Liver (tissue), 9 donors: Measurements from ENCODE around the gene KRTAP1-4. TPM values are rescaled to one million over a fixed set of nuclear protein-coding genes. Genes with fewer than 3 reads are reported as not detected.
"Not testable (repeated sequence)": the region's sequence is repeated elsewhere in the genome, so short reads cannot be mapped to it uniquely, and the experiment has no call there.

Experiments
- DNase-seq: peaks from one replicate; pipeline ENCODE4 v3.0.0-alpha.2; 2017; ENCODE audit warnings: low spot score
- H3K27ac ChIP-seq, 2 donors: one replicate each; pipeline ENCODE4 v1.7.0; 2013; ENCODE audit warnings: inconsistent platforms in 2 of 2, low read length in 2 of 2, control low read depth in 1 of 2, low read depth in 1 of 2, mild to moderate bottlenecking in 1 of 2
- H3K27me3 ChIP-seq, 4 donors: one replicate each; pipeline versions ENCODE4 v1.6.1 to v1.7.0; 2013; ENCODE audit warnings: low read length in 3 of 4, inconsistent platforms in 1 of 4, mild to moderate bottlenecking in 1 of 4, moderate library complexity in 1 of 4; ENCODE audit not compliant: control insufficient read depth in 4 of 4, insufficient read depth in 4 of 4
- H3K36me3 ChIP-seq, 4 donors: one replicate each; pipeline versions ENCODE4 v1.6.1 to v1.7.0; 2013; ENCODE audit warnings: low read length in 3 of 4, mild to moderate bottlenecking in 3 of 4, low read depth in 1 of 4, moderate library complexity in 1 of 4; ENCODE audit not compliant: control insufficient read depth in 4 of 4, insufficient read depth in 3 of 4
- H3K4me1 ChIP-seq, 4 donors: one replicate each; pipeline versions ENCODE4 v1.6.1 to v1.7.0; 2013; ENCODE audit warnings: low read length in 3 of 4, mild to moderate bottlenecking in 3 of 4, moderate library complexity in 1 of 4; ENCODE audit not compliant: control insufficient read depth in 4 of 4, insufficient read depth in 4 of 4
- H3K4me3 ChIP-seq, 3 donors: one replicate each; pipeline versions ENCODE4 v1.6.1 to v1.7.0; 2013; ENCODE audit warnings: low read length in 3 of 3, control low read depth in 1 of 3, low read depth in 1 of 3, mild to moderate bottlenecking in 1 of 3
- H3K9ac ChIP-seq, 2 donors: one replicate each; pipeline ENCODE4 v1.7.0; 2013; ENCODE audit warnings: low read length in 2 of 2, mild to moderate bottlenecking in 2 of 2, moderate library complexity in 2 of 2, control low read depth in 1 of 2, low read depth in 1 of 2
- H3K9me3 ChIP-seq, 4 donors: one replicate each; pipeline versions ENCODE4 v1.6.1 to v1.7.0; 2013; ENCODE audit warnings: low read length in 3 of 4; ENCODE audit not compliant: control insufficient read depth in 4 of 4
- FOXA2 ChIP-seq: IDR thresholded peaks from 2 replicates; pipeline ENCODE4 v1.6.1; 2016; ENCODE audit warnings: antibody characterized with exemption
- GABPA ChIP-seq, 2 donors: IDR thresholded peaks in 1 of 2; conservative IDR thresholded peaks in 1 of 2; 2 replicates each; pipeline ENCODE4 v1.6.1; 2016; ENCODE audit warnings: antibody characterized with exemption in 2 of 2, mild to moderate bottlenecking in 1 of 2, moderate library complexity in 1 of 2
- HNF4A ChIP-seq, 2 donors: conservative IDR thresholded peaks; 2 replicates each; pipeline ENCODE4 v1.6.1; 2016; ENCODE audit warnings: antibody characterized with exemption in 2 of 2, mild to moderate bottlenecking in 2 of 2
- HNF4G ChIP-seq: IDR thresholded peaks from 2 replicates; pipeline ENCODE4 v1.6.1; 2016; ENCODE audit warnings: antibody characterized with exemption
- JUND ChIP-seq, 2 donors: IDR thresholded peaks; 2 replicates each; pipeline ENCODE4 v1.6.1; 2016; ENCODE audit warnings: antibody characterized with exemption in 2 of 2
- NR2F2 ChIP-seq: IDR thresholded peaks from 2 replicates; pipeline ENCODE4 v1.6.1; 2016; ENCODE audit warnings: antibody characterized with exemption
- RAD21 ChIP-seq, 2 donors: IDR thresholded peaks; 2 replicates each; pipeline ENCODE4 v1.6.1; 2016; ENCODE audit warnings: antibody characterized with exemption in 2 of 2, mild to moderate bottlenecking in 2 of 2
- RXRA ChIP-seq, 2 donors: IDR thresholded peaks; 2 replicates each; pipeline ENCODE4 v1.6.1; 2017 to 2018; ENCODE audit warnings: antibody characterized with exemption in 2 of 2, mild to moderate bottlenecking in 1 of 2
- SP1 ChIP-seq: IDR thresholded peaks from 2 replicates; pipeline ENCODE4 v1.6.1; 2018; ENCODE audit warnings: antibody characterized with exemption, mild to moderate bottlenecking
- TAF1 ChIP-seq: conservative IDR thresholded peaks from 2 replicates; pipeline ENCODE4 v1.6.1; 2016; ENCODE audit warnings: antibody characterized with exemption, mild to moderate bottlenecking
- YY1 ChIP-seq: IDR thresholded peaks from 2 replicates; pipeline ENCODE4 v1.6.1; 2016; ENCODE audit warnings: antibody characterized with exemption, mild to moderate bottlenecking
- WGBS: extraction: QIAGEN DNeasy Blood & Tissue Kit; methylation state at CpG from one replicate; pipeline ENCODE4 v1.1.7; 2013; 5-methylcytosine and 5-hydroxymethylcytosine counted together
- polyA plus RNA-seq, 2 donors: library from polyadenylated mRNA; stranded (reverse) in 1 of 2; unstranded in 1 of 2; fragments of 200-250 nt in 1 of 2; fragments of >200 nt in 1 of 2; fragmentation: Nextera tagmentation in 1 of 2; extraction: Ambion mirVana in 1 of 2; gene quantifications; one replicate each; pipeline versions ENCODE4 v1.2.1 to v1.2.3, GENCODE V29; 2013 to 2015
- total RNA-seq, 2 donors: library from RNA; depleted of rRNA; stranded (reverse); fragments of >200 nt; gene quantifications; one replicate each; pipeline ENCODE4 v1.2.3, GENCODE V29; 2014
- TF ChIP-seq, protein P1 (sequence below): IDR thresholded peaks from 2 replicates; pipeline ENCODE4 v1.6.1; 2016; ENCODE audit warnings: antibody characterized with exemption
- TF ChIP-seq, protein P2 (sequence below): IDR thresholded peaks from 2 replicates; pipeline ENCODE4 v1.6.1; 2016; ENCODE audit warnings: antibody characterized with exemption, mild to moderate bottlenecking
- TF ChIP-seq, protein P3 (sequence below): IDR thresholded peaks from 2 replicates; pipeline ENCODE4 v1.6.1; 2016; ENCODE audit warnings: antibody characterized with exemption
- donor health status: healthy.
- donor health status: healthy.
- donor health status: healthy.
- donor health status: healthy.
- donor health status: healthy.

The KRTAP1-4 gene
- total and polyA plus RNA-seq, 4 donors = not detected

DNA sequence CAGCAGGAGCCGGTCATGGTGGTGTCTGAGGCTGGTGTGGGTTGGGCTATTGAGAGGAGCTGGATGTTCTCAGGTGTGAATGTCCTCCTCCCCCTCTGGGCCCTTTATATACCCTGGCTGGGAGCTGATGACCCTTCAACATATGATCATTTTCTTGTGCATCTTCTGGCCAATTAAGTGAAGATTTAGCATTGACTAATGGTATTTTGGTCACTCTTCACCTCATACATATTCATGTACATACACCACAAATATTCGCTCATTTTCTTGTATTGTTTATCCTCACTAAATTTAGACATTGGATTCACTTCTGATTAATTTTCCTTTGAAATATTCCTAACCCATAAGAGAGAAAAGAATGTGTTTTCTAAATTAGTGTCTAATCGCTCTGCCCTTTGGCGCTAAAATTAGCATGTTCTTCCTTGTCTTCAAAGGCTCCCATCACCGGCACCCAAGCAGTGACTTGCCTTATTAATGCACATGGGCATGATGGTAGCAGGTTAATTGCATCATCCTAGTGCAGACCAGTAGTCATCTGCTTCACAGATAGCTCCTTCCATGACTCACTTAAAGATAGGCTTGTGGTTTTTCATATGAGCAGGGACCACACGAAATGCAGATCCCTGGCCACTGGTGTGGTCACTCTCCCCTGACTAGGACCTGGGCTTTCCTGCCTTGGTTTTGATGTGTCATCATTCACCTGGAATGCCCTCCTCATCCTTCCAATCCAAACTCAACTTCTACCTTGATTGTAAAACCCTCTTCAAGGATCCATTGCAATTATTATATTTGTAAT, 36.0 kb upstream of the KRTAP1-4 start, which contains the start of gene KRTAP2-4:
KRTAP2-4 (minus strand) TSS at position 51 of the 796 bp plus-strand sequence; CDS start at position 17, 34 bp downstream.
- Histone ChIP-seq H3K9me3 (no peaks in the 10 kb centered on the region), H3K4me1 (no peaks in the 10 kb centered on the region), H3K27ac (no peak within 1 kb of the TSS), H3K27me3 (peaks cover 0 to 3% (median 0%) of the 10 kb centered on the region in 4 donors), H3K36me3 (no peaks in the 10 kb centered on the region), H3K4me3 (no peak within 1 kb of the TSS), H3K9ac (no peak within 1 kb of the TSS)
- DNase-seq = no peak
- TF ChIP-seq HNF4A (conservative IDR thresholded peaks at IDR 0.05) = no peak
- TF ChIP-seq, protein P1, sequence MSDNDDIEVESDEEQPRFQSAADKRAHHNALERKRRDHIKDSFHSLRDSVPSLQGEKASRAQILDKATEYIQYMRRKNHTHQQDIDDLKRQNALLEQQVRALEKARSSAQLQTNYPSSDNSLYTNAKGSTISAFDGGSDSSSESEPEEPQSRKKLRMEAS = no peak
- TF ChIP-seq TAF1 = no peak
- no peak for TF ChIP-seq JUND (IDR thresholded peaks at IDR 0.05)
- no peak for TF ChIP-seq GABPA (IDR thresholded peaks at IDR 0.05 in 1 of 2, conservative IDR thresholded peaks at IDR 0.05 in 1 of 2)
- TF ChIP-seq HNF4G = no peak
- TF ChIP-seq FOXA2 = no peak
- TF ChIP-seq, protein P2, sequence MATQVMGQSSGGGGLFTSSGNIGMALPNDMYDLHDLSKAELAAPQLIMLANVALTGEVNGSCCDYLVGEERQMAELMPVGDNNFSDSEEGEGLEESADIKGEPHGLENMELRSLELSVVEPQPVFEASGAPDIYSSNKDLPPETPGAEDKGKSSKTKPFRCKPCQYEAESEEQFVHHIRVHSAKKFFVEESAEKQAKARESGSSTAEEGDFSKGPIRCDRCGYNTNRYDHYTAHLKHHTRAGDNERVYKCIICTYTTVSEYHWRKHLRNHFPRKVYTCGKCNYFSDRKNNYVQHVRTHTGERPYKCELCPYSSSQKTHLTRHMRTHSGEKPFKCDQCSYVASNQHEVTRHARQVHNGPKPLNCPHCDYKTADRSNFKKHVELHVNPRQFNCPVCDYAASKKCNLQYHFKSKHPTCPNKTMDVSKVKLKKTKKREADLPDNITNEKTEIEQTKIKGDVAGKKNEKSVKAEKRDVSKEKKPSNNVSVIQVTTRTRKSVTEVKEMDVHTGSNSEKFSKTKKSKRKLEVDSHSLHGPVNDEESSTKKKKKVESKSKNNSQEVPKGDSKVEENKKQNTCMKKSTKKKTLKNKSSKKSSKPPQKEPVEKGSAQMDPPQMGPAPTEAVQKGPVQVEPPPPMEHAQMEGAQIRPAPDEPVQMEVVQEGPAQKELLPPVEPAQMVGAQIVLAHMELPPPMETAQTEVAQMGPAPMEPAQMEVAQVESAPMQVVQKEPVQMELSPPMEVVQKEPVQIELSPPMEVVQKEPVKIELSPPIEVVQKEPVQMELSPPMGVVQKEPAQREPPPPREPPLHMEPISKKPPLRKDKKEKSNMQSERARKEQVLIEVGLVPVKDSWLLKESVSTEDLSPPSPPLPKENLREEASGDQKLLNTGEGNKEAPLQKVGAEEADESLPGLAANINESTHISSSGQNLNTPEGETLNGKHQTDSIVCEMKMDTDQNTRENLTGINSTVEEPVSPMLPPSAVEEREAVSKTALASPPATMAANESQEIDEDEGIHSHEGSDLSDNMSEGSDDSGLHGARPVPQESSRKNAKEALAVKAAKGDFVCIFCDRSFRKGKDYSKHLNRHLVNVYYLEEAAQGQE = no peak
- no peak for TF ChIP-seq NR2F2
- no peak for TF ChIP-seq RAD21 (IDR thresholded peaks at IDR 0.05)
- 88% methylated on average over 6 of the region's 6 CpGs for WGBS

DNA sequence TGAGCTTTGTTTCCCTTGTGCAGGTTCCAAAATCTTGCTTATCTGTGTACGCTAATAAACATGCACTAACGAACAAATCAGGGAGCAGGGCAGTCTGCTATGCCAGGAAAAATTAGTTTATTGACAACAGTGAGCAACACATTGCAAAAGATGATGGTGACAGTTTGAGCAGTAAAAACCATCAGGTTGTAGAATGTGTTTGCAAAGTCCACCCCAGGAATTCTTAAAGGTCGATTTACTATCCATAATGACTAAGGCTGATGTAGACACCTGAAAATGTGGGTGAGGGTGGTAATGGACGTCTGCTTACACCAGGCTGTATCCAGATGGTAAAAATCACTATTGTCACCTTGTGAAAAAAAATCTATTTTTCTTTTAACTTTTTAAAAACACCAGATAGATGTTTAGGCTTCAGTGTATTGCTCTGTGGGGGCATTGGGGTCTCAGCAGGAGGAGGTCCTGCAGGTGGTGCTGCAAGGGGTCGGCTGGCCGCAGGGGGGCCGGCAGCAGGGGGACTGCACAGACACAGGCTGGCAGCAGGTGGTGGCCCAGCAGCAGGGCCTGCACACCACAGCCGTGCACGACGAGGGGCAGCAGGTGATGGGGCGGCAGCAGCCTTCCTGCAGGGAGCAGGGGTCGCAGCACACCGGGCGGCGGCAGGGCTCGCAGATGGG, 35.2 kb upstream of the KRTAP1-4 start:
- not testable (repeated sequence) for H3K9ac ChIP-seq, H3K4me3 ChIP-seq, H3K27me3 ChIP-seq, DNase-seq, H3K9me3 ChIP-seq, H3K36me3 ChIP-seq, H3K27ac ChIP-seq, H3K4me1 ChIP-seq
- 63% methylated on average over 7 of the region's 16 CpGs for WGBS

DNA sequence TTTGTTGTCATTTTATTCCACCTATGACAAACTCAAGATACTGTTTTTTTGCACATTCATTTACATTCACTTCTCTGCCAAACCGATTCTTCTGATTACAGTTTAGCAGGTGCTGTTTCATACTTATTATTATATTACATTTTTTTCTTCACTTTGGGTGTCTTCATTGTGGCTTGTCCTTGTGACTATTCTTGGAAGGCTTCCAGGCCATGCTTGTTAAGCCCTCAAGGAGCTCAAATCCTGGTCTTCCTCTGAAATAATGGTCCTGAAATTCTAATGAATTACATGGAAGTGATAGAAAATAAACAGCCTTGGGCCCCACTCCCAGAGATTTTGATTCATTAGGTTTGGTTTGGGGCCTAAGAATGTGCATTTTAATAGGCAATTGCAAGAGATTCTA, 34.3 kb upstream of the KRTAP1-4 start:
- Histone ChIP-seq H3K9ac (no peak overlapping the region), H3K4me1 (no peaks in the 10 kb centered on the region), H3K36me3 (no peaks in the 10 kb centered on the region), H3K27ac (no peak overlapping the region), H3K9me3 (no peaks in the 10 kb centered on the region), H3K27me3 (peaks cover 0 to 8% (median 0%) of the 10 kb centered on the region in 4 donors), H3K4me3 (no peak overlapping the region)
- no peak for DNase-seq
- WGBS = 83% methylated on average over 1 of the region's 1 CpG
- TF ChIP-seq NR2F2 (no peak), YY1 (no peak), SP1 (no peak), RXRA (IDR thresholded peaks at IDR 0.05) (no peak)
- TF ChIP-seq, protein P1 = no peak
- TF ChIP-seq, protein P2 = no peak
- TF ChIP-seq, protein P3, sequence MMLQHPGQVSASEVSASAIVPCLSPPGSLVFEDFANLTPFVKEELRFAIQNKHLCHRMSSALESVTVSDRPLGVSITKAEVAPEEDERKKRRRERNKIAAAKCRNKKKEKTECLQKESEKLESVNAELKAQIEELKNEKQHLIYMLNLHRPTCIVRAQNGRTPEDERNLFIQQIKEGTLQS = no peak
